Kasumi-1 (cell line): ENCODE measurements around the gene GSE1.

Source experiments
- DNase-seq, 2 experiments: peaks; one replicate each; lab custom pipeline; 2025; lab: John Stamatoyannopoulos, UW

GSE1 gene

DNA sequence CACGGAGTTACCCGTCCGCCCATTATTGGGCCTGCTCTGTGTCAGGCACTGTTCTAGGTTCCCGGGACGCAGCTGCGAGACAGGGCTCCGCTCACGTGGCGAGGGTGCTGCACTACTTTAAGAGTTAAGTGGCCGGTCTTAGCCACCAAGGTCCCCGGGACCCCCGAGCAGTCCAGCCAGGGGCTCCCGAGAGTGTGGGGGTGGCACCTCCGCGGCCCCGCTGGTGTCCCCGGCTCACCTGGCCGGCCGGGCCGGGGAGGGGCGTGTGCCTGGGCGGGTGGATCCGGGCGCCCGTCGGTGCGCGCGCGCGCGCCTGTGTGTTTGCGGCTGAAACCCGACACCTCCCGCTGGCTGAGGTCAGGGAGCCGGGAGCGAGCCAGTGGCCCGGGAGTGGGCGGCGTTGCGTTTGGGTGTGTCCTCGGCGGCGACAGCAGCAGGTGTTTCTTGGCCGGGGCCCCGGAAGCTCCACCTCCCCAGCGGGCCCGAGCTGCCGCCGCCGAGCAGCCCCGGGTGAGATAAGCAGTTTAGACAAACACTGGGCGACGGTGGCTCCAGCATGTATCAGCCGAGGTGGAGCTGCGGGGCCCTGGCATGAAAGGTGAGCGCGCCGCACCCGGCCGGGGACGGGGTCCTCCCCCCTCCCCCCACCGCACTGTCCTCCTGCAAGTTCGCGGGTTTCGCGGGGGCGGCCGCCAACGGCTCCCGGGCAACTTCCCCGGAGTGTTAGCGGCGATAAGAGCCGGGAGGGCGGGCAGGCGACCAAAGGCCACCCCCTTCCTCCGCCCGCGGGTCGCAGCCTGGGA lies at the start of gene GSE1:
Gene GSE1, plus strand, starts transcription at position 522 of the 803 bp plus-strand sequence. Its CDS starts 70 bp downstream, at position 592.
- peak; percentile 47 to 55 for DNase-seq

DNA sequence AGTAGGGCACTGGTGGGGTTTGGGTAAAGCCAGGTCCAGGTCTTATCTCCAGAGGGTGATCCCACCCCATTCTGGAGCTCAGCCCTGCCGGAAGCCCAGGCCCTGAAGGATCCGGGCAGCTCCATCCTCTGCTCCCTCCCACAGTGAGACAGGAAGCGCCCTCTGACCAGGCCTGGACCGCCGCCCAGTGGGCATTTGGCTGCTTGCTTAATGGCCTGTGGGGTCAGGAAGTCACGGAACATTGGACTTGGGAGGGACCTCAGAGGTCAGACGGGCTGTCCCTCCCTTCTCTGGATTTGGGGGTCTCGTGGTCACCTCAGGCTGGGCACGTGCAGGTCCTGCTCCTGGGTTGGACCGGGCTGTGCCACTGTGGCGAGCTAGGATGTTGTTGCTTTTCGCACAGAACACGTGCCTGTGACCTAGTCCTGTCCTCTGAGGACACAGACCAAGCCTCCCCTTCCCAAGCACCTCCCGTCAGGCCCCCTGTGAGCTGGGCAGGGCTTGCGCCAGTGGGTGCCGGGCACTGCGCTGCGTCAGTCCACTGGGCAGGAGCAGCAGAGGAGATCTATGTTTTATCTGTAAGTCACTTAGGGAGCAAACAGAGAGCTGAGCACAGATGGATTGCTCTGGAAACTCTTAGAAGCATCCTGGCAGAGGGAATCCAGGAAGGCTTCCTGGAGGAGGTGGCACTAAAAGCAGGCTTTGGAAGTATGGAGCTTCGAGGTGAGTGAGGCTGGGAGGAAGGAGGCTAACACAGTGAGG lies 49.4 kb upstream of the GSE1 start:
- DNase-seq: no peak

DNA sequence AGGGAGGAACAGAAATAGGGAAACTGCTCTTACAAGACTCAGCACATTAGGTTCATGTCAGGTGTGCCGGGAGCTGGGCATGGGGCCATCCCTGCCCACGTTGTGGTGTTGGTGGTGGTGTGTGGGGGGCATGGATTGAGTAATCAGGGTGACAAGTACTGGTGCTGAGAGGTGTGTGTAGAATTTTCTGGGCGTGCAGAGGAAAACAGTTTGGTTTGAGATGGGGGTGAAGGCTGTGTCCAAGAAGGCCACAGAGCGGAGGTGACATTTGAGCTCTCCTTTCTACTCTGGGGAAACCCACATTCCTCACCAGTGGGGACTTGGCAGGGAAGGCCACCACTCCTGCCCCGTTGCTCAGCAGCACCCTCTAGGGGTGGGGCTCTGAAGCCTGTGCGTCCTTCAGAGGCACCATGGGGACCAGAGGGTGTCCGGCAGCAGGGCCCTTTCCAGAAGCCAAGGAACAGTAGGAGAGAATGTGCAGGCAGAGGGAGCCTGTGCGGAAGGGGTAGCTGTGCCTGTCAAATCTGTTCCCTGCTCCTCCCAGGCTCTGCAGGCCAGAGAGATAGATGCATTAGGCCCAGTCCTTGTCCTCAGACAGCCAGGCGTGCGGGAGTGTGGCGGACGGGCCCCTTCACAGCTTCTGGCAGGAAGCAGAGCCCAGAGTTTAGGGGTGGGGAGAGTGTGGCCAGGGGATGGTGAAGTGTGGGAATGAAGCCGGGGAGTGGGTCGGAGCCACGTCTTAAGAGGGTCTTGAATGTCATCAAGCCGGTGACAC lies 48.7 kb upstream of the GSE1 start:
- peak; percentile 10 to 21 for DNase-seq

DNA sequence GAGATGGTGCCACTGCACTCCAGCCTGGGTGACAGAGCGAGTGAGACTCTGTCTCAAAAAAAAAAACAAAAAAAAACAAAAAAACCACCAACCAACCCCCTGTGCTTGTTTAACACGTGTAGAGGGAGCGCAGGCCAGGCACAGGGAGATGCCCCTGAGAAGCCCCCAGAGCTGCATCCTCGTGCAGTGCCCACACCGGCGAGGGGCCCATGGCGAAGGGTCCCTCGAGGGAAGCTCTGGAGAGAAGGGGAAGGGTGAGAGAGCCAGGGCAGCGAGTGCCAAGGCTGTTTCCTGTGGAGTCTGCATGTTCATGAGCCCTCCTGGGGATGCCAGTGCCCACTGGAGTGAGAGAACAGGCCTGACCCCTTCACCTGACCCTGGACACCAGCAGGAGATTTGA lies 47.8 kb upstream of the GSE1 start:
- no peak for DNase-seq

DNA sequence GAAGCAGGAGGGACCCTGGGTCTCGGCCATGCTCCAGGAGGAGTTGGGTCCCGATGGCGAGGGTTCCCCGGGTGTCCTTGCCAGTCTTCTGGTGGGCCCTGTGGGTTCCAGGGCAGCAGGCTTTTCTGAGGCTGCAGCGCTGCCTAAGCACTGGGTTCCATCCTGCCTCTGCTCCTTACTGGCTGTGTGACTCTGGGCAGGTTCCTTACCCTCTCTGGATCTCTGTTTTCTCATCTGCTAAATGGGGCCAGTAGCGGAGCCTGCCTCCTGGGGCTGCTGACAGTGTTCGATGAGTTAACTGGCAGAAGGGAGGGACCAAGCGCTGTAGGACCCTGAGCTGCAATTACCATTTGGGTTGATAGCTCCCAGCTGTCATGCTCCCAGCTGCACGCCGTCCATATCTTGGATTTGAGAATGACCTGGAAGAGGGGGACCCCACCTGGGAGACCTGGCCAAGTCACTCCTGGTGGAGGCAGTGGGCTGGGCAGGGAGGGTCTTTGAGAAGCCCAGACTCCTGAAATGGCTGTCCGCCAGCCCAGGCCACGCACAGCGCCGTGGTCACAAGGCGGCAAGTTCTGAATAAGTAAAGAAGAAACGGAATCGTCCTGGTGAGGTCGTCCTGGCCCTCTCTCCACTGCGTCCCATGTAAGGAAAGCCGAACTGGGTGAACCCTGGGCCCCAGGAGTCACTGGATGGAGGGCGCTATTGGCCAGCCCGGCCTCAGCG lies 47.2 kb upstream of the GSE1 start:
- DNase-seq: no peak

DNA sequence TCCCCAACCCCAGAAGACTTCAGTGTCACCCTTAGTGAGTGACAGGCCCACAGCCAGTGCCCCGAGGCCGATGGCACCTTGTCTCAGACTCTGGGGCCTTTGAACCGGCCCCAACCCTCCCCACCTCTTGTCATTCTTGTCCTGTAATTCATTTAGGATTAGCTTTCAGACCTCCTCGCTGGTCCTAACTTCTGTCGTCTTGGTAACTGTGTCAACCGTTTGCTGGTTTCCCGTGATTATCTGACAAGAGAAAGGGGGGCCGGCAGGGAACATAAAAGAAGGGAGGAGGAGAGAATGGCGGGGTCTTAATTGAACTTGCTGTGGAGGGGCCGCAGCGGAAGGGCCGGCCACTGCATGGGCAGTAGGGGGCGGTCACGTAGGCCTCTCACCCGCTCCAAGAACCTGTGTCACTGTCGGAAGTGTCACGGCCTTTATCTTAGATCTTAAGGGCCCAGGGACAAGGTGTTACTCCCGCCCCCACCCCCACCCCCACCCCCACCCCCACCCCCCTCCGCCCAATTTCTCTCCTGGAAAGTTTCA lies 46.5 kb upstream of the GSE1 start:
- peak; percentile 35 to 46 for DNase-seq

DNA sequence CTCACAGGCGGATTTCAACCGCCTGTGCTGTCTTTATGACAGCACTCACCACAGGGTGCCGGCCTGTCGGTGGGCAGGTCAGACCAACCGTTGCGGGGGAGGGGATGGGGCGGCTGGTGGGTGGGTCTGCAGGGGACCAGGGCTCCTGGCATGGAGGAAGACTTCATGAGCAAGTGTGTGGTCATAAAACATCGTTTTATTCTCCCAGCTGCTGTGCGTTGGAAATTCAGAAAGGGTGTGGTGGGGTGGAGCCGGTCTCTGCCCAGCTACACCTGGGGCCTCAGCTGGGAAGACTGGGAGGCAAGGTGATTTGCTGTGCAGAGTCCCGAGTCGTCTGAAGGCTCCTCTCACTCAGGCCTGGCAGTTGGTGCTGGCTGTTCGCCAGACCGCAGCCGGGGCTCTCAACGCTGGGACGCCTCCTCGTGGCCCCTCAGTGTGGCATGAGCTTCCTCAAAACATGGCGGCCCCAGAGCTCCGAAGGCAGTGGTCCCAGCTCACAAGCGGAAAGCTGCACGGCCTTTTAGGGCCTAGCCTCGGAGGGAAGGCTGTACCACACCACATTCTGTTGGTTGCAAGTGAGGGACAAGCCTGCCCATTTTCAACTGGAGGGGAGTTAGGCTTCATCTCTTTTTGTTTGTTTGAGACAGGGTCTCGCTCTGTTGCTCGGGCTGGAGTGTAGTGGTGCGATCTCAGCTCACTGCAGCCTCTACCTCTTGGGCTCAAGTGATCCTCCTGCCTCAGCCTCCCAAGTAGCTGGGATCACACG lies 45.8 kb upstream of the GSE1 start:
- peak; percentile 72 to 84 for DNase-seq

DNA sequence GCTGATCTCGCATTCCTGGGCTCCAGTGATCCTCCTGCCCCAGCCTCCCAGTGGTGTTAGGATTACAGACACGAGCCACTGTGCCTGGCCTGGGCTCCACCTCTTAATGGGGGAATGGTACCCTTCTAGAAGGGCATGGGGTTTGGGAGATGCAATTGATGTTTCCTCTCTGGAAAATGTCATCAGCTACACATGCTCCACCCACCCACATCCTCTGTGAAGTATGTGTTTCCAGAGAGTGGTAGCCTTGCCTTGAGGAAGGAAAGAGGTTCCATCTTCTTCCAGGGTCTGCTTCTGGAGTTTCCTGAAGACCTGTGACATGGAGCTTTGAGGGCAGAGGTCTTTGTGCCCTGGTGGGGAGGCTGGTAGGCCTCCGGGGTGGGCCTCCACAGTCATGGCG lies 45.2 kb upstream of the GSE1 start:
- no peak for DNase-seq

DNA sequence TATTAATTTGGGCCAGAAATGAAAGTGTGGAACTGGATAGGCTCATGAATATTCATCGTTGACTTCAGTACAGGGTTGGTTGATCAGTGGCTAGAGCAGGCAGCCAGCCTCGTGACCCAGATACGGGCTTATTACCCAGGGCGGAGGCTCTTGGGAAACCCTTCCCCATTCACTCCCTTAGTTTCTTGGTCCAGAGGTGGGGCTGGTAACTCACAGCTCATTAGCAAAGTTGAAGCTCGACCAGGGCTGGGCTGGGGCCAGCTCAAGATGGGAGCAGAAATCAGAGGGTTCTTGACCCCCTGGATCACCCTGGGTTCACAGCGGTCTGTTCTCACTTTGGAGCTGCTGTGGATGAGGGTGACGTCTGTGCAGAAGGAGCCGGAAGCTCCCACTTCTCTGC lies 44.6 kb upstream of the GSE1 start:
- no peak for DNase-seq

DNA sequence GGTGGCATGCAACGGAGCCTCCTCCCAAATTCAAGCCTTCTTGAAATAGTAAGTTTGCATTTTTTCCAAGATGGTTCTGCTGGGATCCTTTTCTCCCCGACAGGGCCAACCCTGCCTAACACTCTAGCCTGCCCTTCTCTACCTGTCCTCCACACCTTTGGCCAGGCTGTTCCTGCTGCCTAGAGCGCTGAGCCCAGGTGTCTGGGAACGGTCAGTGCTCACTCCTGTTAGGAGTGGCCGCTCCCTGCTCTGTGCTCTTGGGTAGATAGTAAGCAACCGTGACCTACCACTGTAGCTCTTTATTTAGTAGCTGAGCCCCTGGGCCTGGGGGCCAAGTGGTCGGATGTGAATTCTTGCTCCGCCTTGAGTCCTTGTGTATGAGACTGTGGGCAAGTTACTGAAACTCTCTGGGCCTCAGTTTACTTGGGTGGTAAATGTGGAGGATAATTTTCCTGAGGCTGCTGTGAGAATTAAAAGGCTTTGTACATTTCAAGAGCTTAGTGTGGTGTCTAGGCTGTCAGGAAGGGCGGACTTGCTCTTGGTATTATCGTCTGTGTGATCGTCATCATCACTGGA lies 44.0 kb upstream of the GSE1 start:
- no peak for DNase-seq

DNA sequence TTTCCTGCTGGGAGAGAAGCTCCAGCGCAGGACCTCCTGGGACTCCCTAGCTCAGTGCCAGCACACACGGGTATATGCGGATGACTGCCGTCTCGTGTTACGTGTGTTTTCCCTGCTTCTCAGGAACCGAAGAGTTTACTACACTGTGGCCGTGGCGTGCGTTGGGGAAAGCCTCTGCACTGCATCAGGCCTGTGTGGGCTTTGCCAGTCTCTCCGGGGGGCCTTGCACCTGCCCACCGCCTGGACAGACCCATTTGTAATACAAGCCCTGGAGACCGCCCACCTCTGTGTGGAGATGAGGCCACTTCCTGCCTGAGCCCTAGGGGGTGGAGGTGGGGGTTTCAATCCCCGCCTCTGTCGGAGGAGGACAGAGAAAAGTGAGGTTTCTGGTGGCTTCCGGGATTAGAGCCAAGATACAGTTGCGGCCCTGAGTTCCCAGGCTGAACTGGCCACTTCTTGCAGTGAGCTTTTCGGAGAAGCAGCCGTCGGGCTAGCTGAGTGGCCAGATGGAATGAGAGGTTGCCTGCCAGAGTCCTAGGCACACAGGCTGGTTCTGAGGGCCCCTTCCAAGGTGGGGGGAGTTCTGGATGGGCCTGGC lies 43.4 kb upstream of the GSE1 start:
- peak; percentile 85 to 90 for DNase-seq

DNA sequence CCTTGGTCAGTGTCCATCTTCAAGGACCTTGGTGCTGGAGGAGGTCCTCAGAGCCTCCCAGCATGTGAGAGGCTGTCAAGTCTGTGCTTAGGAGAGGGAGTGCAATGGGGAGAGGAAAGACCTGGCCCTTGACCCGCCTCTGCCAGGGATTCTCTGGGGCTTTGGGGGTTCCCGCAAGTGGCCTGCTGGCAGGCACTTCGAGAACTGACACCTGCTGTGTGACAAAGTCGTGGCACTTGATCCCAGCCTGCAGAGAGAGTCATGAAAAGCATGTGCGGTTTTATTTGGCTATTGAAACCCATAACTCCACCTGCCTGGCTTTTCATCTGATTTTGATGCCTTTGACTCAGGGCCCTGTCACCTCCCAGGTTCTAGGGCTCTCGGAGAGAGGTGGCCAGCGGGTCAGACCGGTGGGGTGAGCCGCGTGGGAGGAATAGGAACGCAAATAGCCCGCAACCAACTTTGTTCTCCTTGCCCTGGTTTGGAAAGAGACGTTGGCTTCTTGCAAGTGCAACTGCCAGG lies 42.8 kb upstream of the GSE1 start:
- DNase-seq: no peak

DNA sequence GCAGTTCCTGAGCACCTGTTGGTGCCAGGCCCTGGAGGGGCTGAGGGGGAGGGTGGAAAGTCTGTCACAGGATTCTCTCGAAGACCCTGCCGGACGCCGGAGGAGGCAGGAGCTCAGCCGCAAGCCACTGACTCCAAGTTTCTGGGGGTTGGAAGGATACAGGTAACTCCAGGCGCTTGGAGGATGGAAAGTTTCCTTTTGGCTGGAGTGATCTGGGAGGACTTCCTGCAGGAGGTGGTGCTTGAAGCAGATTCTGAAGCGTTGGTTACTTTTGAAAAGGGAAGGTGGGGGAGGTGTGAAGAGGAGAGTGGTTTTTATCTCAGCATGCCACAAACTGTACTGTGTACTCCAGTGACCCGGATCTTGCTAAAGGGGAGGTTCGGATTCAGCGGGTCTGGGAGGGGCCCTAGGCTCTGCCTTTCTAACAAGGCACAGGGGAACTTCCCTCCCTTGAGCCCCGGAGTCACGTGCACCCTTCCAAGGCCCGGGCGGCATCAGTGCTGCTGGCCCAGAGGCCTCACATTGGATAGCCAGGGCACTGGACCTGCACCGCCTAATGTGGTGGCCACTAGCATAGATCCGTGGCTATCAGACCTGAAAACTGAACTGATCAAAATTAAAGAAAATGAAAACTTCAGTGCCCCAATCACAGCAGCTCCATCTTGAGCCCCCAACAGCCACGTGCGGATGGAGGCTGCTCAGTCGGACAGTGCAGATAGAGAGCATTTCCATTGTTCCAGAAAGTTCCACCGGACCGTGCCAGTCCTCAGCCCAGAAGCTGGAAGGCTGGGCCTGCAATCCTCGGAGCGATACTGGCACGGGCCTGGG lies 42.2 kb upstream of the GSE1 start:
- DNase-seq: peak; percentile 86 to 90

DNA sequence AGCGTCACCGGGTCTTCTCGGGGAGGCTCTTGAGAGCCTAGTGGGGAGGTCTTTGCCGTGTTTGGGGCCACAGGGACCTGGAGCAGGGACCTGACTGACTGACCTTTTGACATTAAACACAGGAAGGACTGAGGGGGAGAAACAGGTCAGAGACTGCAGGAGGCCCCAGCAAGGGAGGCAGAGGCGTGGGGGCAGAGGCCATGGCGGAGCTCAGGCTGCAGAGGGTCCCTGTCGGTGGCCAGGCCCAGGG lies 41.6 kb upstream of the GSE1 start:
- peak in 1 of 2 experiments; percentile 38 for DNase-seq

DNA sequence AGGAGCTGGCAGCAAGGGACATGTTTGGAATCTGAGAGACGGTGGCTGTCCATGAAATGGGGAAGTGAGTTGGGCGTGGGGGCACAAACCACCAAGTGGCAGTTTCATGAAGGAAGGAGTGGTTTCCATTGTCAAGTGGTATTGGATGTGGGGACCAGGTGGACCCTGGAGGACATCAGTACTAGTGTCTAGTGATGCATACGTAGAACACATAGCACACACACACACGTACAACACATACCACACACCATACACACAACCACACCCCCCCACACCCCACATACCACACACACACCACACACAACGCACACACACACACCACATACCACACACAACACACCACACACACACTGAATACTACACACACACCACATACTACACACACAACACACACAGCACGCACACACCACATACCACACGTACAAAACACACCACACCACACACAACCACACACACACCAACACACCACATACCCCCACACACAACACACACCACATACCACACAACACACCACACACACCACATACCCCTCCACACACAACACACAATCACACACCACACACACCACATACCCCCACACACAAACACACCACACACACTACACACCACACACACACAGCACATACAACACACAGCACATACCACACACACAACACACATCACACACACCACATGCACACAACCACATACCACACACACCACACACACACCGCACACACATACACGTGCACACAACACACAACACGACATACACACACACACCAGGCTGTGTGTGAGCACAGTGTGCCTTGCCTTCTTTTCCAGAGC lies 41.1 kb upstream of the GSE1 start:
- DNase-seq: peak; percentile 90 to 97

DNA sequence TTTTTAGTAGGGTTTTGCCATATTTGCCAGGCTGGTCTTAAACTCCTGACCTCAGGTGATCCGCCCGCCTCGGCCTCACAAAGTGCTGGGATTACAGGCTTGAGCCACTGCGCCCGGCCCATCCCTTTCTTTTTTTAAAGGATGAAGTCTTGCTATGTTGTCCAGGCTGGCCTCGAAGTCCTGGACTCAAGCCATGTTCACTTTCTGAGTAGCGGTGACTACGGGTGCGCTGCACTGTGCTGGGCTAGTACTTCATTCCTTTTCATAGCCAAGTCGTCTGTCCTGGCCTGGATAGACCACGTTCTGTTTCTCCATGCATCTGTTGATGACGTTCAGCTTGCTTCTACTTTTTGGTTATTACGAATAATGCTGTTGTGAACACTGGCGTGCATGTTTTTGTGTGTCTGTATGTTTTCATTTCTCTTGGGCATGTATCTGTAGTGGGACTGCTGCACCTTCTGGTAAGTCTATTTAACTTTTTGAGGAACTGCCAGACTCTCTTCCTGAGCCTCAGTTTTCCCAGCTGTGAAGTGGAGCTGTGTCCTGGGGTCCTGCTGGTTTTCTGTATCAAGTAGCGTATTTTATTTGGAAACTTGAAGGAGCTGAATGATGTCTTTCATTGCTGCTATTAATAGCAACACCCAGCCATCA lies 40.0 kb upstream of the GSE1 start:
- DNase-seq: peak in 1 of 2 experiments; percentile 6

DNA sequence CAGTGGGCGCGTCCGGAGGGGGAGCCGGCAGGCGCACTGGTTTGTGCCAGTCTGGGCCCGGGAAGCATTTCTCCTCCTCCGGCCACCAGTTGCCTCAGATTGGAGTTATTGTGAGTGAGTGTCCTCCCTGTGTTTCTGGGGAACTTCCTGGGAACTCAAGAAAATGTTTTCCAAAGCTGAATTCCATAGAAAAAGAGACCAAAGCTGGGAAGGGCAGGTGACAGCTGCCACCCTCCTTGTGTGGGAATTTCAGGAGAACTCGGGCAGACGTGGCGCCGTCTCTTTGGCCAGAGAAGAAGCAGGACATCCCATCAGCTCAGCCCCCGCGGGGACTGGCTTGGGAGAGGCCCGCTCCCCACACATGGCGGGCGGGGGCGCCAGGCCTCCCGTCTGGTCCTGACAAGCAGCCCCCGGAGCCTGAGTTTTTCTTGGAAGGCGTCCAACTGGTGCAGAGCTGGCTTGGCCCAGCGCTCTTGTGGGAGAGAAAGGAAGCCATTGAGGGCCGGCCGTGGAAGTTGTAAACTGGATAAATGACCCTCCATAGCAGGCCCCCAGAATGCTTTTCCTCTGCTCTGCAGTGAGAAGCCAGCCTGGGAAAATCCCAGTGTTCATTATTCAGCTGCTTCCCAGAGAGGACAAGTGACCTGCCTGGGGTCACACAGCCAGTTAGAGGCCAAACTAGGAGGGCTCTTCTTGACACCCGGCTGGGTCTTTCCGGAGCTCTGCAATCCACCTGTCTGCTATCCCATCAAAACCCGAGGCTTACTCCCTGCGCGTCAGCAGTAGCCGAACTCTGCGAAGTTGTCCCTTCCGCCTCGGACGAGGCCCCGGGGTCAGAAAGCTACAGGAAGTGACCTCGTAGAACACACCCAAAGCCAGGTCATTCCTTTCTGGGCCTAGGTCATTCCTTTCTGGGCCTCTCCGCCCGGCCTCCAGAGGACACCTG lies 39.2 kb upstream of the GSE1 start:
- peak in 1 of 2 experiments; percentile 26 for DNase-seq
